Neural crest cell (in vitro differentiated cells): ENCODE results near the gene ABHD2. TPM values are rescaled to one million over a fixed set of nuclear protein-coding genes. Genes with fewer than 3 reads are reported as not detected.

Experiments used
- total RNA-seq: library from RNA; stranded (reverse); gene quantifications from 2 replicates; pipeline ENCODE4 v1.2.1, GENCODE V29; 2021

The ABHD2 gene
- total RNA-seq, 1 donor from 2014 or later, result 31.0 TPM

Other genes starting within 250 kb of the ABHD2 start
- 2.4 and 2.9 TPM in 2 replicates for gene HAPLN3, start 192.9 kb upstream of the ABHD2 start, total RNA-seq
- 104 and 113 TPM in 2 replicates for gene MFGE8, start 175.1 kb upstream of the ABHD2 start, total RNA-seq
- 5.7 and 6.3 TPM in 2 replicates for gene RLBP1, start 133.1 kb downstream of the ABHD2 start, total RNA-seq
- 164 and 172 TPM in 2 replicates for gene FANCI, start 155.5 kb downstream of the ABHD2 start, total RNA-seq
- 66.5 and 73.5 TPM in 2 replicates for gene POLG, start 246.4 kb downstream of the ABHD2 start, total RNA-seq